NOMO-1 (cell line): Measurements from ENCODE around the gene SMYD3.
"Not testable (repeated sequence)": the region's sequence is repeated elsewhere in the genome, so short reads cannot be mapped to it uniquely, and the experiment has no call there.

Experiments
- DNase-seq, 2 experiments: peaks; one replicate each; lab custom pipeline; 2025; ENCODE audit not compliant: unreplicated experiment in 2 of 2; lab: John Stamatoyannopoulos, UW

SMYD3 gene

DNA sequence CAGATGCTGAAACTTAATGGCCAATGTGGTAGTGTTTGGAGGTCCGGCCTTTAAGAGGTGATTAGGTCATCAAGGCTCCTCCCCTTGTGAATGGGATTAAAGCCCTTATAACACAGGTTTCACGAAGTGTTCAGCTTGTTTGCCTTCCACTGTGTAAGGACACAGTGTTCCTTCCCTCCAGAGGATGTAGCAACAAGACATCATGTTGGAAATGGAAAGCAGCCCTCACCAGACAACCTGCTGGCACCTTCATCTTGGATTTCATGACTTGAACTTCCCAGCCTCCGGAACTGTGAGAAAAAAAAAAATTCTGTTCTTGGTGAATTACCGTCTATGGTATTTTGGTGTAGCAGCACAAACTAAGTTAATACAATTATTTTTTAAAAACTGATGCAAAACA lies 738.5 kb downstream of the SMYD3 start:
- DNase-seq: no peak

DNA sequence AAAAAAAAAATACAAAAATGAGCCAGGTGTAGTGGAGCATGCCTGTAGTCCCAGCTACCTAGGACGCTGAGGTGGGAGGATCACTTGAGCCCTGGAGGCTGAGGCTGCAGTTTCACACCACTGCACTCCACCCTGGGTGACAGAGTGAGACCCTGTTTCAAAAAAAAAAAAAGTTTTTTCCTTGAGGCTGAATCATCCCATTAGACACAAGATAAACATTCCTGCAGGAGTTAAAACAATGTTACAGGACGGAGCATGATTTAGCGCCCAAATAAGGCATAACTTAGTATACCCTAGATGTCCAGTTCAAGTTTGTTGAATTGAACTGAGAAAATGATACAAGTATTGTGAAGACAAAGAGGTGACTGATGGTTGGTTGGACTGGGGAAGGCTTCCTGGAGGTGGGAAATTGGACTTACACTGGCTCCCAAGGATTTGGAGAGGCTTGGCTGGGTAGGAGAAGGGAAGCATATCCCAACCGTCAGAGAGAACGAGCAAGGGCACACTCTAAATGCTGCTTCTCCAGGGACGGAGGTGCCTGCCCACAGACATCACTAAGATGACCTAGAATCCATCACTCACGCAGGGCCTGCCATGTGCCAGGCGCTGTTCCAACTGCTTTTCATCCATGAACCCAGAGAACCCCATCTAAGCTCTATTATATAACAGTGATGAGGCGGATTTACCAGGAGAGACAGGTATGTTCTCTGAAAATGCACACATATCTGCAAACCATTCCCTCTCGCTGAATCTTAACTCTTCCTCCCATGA lies 741.7 kb downstream of the SMYD3 start:
- no peak for DNase-seq

DNA sequence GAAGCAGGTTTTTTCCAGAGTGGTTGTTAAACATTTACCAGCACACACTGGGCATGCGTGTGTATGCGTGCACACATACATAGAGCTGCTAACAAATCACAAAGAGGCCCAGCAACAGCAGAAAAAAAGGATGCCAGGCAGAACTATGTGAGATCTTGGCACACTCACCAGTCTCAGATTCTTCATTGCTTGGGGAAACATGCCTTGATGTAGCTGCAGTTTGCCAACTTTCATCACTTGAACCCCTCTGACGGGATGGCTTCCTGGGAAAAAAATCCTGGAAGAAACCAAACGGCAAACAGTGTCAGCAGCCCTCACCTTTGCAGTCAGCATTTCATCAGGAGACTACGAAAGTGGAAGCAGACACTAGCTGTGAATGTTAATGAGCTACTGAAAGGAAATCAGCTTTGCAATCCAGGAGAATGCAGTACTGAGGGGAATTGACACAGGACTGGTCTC lies 743.2 kb downstream of the SMYD3 start:
- no peak for DNase-seq

DNA sequence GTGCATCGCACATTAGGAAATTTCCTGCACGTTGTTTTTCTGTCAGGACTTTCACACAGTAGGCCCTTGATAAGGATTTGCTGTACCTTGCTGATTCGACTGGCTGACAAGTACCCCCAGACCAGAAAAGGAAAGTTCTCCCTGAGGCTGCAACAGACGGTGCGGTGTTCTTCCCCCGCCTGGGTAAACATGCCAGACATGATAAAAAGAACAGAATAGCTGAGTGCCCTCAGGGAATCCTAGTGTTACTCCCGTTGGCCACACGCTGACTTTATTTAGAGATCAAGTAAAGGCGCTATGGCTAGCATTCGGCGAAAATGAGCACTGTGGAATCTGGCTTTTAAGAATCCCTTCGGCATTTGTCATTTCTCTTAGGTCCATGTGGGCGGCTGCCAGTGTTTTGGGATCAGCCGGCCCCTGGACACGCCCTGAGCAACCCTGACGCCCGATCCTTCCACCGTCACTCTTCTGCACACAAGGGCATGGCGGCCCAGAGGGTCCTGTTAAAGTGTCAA lies 744.6 kb downstream of the SMYD3 start:
- no peak for DNase-seq

DNA sequence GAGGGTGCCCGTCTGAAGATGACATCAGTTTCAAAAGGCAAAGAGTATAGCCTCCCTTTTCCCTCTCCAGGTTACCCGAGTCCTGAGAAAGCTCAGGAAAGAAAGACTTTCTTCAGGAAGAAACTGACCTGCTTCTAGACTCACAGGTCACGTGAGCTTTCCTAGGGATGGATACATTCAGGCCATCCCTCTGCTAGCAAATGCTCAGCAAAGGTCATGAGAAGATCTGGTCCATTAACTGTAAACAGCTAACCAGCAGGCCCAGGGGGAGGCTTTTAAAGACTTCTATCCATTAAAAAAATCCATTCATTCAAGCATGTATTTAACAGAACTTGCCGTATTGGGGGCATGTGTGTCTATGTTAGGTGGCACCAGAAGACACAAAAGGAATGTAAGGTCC lies 746.8 kb downstream of the SMYD3 start:
- no peak for DNase-seq

DNA sequence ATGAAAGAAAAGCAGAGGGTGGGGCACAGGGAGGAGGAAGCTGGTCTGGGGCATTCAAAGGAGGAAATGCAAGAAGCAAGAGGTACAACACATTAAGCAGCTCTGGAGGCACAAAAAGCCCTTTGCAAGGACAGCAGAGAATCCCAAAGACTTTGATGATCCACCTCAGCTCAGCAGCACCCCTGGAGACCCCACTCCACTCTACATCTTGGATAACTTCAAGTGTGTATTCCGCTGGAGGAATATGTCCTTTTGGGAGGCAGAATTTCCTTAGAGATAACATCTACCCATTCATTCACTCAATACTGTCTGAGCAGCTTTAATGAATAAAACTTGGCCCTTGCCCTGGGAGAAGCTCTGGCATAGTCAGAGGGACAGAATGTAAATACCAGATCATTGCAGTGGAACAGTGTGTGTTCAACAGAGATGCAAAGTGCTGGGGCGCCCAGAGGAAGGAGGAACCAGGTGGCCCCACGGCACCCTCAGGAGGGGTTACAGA lies 752.6 kb downstream of the SMYD3 start:
- DNase-seq: no peak

DNA sequence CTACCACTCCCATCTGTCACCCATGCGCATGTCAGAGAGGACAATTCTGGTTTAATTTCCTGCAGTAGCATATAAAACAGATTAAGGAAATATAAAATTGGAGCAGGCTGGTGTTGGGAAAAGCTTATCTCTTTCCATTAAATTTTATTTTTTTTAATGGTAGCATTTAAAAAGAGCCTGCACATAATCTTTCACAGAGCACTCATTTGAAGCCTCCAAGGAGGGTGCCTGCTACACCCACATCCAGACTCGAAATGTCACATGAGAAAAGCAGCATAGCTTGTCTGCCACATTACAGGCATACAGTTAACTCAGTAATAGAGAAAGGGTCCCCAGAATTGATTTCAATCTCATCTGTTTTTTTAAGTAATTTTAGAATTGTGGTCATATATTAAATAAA lies 753.3 kb downstream of the SMYD3 start:
- DNase-seq: no peak

DNA sequence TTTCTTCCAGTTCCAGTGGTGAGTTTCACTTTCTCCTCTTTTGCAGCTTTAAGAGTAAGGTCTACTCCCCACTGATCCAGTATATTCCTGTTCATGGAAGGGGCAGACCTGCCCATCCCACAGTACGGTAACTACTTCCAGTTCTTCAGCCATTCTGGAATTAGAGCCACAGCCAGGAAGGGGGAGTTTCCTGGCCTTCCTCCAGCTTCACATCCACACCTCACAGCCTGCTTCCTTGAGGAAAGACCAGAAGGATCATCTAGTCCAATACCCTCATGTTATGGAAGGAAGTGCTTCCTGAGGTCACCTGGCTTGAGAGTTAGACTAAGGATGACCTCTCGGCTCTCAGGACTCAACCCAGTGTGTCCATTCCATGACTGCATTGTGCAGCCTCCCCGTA lies 754.5 kb downstream of the SMYD3 start:
- no peak for DNase-seq

DNA sequence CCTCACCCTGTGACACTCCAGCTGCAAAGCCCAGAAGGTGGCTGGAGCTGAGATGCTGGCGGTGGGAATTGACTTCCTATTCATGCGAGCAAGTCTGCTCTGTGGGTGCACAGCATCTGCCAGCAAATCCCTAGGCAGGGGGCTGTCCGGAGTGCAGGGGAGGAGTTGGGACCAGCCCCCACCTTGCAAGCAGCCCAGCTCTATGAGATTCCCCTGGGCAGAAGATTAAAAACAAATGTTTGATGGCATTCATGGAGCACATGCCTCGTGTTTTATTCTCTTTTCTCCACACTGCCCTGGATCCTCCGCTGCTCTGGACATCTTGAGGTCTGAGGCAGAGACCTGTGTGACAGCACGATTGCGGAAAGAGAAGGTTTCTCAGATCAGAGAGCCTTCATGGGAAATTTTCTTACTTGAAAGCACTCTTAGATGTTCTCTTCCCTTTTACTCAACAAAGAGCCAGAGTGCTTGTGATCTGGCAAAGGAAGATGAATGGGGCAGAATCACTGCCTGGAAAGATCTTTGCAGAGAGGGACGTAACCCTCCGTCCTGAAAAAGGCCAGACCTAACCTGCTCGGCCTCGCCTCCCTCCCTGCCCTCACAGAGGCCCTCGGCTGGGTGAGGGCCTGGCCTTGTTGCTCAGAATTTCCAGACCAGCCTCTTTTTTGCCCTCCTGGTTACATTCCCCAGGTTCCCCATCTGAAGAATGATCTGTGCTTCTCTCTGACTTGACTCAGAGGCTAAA lies 755.2 kb downstream of the SMYD3 start:
- no peak for DNase-seq

DNA sequence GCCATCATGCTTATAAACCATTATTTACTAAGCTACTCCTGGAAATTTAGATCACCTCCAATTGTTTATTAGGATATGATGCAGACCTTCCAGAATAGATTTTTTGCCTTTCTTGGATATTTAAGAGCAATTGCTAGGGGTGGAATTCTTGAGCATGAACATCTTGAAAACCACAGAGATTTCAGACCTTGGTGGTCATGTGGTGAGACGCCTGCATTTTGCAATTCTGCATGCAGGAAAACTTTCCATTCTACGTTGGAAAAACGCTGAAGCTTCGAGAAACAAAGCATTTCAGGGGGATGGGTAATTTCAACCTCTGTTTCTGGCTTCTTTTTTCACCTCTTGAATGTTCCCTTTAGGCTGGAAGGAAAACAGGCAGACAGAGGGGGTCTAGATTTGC lies 756.0 kb downstream of the SMYD3 start:
- no peak for DNase-seq

DNA sequence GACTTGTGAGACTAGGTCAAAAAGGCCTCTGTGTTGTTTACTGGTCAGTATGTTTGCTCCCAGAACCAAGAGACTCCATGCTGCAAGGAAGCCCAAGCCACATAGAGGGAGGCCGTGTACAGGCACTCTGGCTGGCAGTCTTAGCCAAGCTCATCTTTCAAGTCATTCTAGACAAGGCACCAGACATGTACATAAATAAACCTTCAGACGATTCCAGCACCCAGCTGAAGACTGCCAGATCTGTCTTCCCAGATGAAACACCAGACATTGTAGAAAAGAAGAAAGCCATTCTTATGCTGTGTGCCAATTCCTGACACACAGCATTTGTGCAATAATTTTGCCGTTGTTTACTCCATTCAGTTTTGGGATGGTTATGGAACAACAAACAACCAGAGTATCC lies 756.8 kb downstream of the SMYD3 start:
- no peak for DNase-seq

DNA sequence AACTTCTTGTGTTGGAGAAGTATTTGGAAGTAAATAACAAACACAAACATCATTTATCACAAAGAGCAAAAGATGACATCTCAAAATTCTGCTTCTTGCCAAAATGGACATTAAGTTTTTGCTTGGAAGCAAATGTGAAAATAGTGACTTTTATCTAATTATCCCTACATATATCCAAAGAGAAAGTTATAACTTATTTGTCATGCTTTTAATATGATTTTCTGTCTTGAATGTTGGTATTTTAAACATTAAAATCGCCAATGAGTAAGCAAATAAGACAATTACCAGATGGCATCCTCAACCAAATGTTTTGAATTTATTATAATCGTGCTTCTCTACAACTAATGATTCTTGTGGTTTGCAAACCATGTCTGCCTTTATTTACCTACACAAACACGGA lies 758.0 kb downstream of the SMYD3 start:
- DNase-seq: no peak

DNA sequence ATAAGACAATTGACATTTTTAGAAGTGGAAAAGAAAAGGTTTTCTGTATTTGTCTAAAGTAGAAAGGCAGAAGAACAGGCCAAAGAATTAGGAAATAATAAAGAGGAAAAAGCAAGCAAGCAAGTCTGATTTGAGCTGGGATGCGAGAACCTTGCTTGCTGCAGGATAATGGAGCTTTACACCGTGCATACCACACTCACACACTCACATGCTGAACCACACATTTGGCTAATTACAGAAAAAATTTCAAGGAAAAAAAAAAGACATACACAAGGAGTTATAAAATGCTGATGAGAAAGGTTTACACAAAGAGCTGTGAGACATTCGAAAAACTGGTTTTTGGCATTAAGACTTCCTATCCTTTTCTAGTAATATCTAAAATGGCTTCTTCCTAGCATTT lies 758.4 kb downstream of the SMYD3 start:
- no peak for DNase-seq

DNA sequence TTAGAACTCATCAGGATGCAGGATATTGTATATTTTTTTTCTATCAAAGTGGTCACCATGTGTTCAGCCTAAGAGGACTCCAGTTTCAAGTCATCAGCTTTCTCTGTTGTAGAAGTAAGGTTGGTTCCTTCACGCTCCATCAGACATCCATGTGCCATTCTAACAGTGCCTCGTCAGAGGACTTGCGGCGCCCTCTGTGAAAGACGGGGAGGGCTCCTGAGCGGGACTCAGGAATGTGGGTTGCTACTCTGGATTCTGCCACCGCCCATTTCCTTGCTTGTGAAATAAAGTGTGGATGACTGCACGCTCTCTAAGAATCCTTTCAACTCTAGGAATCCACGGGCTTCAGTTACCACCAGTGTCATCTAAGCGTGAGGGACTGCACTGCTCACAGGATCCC lies 758.8 kb downstream of the SMYD3 start:
- DNase-seq: no peak

DNA sequence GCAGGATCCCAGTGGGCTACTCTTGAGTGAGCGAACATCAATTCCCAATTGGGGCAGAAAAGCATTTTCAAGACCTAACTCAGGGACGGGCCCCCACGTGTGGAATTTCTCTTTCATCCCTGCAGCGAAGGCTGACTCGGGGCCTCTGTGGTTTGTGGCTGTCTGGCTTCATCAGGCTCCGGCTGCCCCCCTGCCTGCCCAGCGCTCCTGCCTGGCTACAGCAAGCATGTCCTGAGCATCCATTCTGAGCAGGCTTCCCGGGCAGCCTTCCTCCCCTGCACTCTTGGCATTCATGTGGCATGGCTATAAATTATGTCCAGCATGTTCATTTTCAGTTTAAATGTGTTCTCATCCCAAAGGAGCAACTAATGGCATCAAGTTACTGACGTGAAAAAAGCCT lies 764.2 kb downstream of the SMYD3 start:
- DNase-seq: no peak

DNA sequence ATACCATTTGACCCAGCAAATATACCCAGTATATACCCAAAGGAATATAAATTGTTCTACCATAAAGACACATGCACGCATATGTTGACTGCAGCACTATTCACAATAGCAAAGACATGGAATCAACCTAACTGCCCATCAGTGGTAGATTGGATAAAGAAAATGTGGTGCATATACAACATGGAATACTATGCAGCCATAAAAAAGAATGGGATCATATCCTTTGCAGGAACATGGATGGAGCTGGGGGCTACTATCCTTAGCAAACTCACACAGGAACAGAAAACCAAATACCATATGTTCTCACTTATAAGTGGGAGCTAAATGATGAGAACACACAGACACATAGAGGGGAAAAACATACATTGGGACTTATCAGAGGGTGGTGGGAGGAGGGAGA lies 766.7 kb downstream of the SMYD3 start:
- DNase-seq: not testable (repeated sequence)

DNA sequence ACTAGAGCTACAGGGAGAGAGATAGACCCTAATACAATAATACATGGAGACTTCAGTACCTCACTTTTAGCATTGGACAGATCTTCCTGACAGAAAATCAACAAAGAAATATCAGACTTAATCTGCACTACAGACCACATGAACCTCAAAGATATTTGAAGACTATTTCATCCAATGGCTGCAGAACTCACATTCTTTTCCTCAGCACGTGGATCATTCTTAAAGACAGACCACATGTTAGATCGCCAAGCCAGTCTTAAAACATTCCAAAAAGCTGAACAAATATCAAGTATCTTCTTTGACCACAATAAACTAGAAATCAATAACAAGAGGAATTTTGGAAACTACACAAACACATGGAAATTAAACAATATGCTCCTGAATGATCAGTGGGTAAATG lies 776.3 kb downstream of the SMYD3 start:
- DNase-seq: no peak

DNA sequence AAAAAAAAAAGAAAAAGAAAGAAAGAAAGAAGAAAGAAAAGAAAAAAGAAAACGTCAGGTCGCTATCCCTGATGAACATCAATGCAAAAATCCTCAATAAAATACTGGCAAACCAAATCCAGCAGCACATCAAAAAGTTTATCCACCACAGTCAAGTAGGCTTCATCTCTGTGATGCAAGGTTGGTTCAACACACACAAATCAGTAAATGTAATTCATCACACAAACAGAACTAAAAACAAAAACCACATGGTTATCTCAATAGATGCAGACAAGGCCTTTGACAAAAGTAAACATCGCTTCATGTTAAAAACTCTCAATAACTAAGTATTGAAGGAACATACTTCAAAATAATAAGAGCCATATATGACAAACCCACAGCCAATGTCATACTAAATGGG lies 779.0 kb downstream of the SMYD3 start:
- not testable (repeated sequence) for DNase-seq

DNA sequence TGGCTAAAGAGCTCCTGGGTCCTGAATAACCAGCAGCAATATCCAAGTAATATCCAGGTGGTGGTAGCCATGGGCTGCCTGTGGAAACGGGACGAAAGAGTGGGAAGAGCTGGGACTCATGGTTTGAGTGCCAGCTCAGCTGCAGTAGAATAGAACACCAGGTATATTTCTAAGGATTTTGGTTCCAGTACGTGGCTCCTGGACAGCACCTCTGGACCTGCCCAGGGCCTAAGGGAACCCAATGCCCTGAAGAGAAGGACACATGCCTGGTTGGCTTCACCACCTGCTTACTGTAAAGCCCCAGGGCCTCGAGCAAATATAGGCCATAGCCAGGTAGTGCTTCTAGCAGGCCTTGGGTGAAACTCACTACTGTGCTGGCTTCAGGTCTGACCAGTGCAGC lies 785.6 kb downstream of the SMYD3 start:
- no peak for DNase-seq

DNA sequence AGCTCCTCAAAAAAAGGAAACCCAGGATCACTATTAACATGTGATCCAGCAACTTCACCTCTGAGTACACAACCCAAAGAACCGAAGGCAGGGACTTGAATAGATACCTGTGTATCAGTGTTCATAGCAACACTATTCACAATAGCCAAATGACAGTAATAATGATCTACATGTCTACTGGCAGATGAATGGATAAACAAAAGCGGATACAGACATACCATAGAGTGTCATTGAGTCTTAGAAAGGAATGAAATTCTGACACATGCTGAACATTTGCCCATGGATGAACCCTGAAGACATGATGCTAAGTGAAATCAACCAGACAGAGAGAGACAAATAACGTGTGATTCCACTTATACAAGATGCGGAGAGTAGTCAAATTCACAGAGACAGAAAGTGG lies 788.1 kb downstream of the SMYD3 start:
- no peak for DNase-seq

DNA sequence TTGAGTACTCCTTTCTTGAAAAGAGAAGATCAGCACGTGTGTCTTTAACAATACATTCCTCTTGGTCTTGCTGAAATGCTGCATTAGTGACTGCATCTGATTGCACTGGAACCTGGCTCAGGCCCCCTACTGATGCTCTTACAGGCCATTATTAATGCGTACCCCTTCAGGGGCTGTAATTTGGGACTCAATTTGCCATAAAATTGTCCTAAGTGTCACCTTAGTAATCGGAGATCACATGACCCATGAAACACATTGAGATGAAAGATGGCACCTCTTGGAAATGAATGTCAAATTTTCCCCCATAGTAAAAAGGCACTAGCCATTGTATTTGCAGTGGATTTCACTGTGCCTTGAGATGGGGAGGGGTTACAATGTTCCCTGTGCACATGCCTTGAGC lies 789.0 kb downstream of the SMYD3 start:
- DNase-seq: no peak

DNA sequence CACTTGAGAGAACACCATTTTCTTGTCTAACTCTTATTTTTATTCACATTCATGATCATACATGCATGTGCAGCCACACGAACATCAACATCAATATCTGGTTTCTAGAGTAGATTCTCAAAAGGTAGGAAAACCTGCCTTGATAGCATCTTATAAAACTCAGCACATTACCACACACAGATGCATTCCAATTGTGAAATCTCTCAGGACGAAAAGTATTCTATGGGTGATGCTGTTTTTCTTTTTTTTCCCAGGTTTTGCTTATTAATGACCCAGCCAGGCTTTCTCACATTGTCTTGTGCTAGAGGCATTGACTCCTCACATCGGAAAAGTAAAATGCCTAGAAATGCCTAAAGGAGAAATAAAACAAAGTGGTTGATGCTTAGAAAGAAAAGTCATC lies 789.5 kb downstream of the SMYD3 start:
- DNase-seq: no peak
